ENCODE measurements around the gene SLC26A9. TPM values are rescaled to one million over a fixed set of nuclear protein-coding genes. Genes with fewer than 3 reads are reported as not detected.

Gene SLC26A9
- total RNA-seq, 1 experiment from 2014 or later = not detected

DNA sequence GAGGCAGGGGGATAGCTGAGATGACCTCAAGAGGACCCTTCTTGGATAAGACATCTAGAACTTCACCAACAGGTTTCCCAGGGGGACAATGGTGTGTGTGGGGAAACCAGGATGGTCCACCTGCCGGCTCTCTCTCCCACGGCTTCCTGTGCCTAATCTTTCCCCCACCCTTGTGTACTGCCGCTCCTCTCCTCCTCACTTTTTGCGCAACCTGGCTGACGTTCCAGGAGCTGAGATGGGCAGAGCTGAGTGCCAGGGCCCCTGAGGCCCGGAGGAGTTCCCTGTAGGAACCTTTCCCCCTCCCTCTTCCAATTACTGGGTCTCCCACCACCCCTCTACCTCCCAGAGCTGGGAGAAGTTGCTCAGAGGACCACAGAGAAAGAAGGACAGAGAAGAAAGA lies 6.9 kb downstream of the SLC26A9 start:
- intact Hi-C loops (cut with micrococcal nuclease; ENCODE audit: unreplicated experiment) = no loop called here
- no TSS peak for BruUV-seq (replicated peaks)
- no peak overlapping the region for H3K4me3 ChIP-seq (ENCODE audit: low read depth, low read length, poor library complexity, severe bottlenecking)

DNA sequence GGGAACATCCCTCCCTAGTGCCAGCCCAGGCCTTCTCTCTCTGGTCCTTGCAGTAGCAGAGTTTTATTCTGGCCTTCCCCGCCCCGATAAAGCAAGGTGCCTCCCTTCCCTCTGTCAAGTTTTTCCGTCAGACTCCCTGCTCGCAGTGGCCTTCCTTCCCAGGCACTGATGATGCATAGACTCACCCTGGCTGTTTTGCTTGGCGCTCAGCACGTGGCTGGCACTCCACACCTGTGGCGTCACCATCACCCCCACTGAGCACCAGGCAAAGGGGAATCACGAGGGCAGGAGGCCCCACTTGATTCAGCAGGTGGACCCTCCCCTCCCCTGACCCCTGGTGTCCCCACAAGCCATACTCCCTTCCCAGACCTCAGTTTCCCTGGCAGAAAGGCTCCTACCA lies 7.4 kb downstream of the SLC26A9 start:
- Histone ChIP-seq H3K4me3 (ENCODE audit: low read depth, low read length, poor library complexity, severe bottlenecking) (no peak overlapping the region), H3K9me3 (ENCODE audit: low read depth, low read length, poor library complexity, severe bottlenecking) (no peaks in the 10 kb centered on the region), H3K4me1 (ENCODE audit: insufficient read depth, low read length, poor library complexity, severe bottlenecking) (no peaks in the 10 kb centered on the region), H3K36me3 (ENCODE audit: insufficient read depth, low read length, poor library complexity, severe bottlenecking) (no peaks in the 10 kb centered on the region), H3K27ac (ENCODE audit: low read depth, low read length, poor library complexity, severe bottlenecking) (no peak overlapping the region), H3K27me3 (replicated peaks; ENCODE audit: insufficient read depth, low read depth, low read length, poor library complexity) (no peaks in the 10 kb centered on the region)
- ChIA-PET CTCF (no interaction called here), POLR2A (ENCODE audit: low non-redundant PET) (no interaction called here)
- intact Hi-C loops (cut with micrococcal nuclease; ENCODE audit: unreplicated experiment) = no loop called here
- BruUV-seq (replicated peaks) = no TSS peak
- no peak for DNase-seq (ENCODE audit: low spot score)
- no peak for TF ChIP-seq EZH2 (IDR thresholded peaks at IDR 0.05; ENCODE audit: borderline replicate concordance, low read depth, low read length, poor library complexity, severe bottlenecking)
- TF ChIP-seq, protein P1, sequence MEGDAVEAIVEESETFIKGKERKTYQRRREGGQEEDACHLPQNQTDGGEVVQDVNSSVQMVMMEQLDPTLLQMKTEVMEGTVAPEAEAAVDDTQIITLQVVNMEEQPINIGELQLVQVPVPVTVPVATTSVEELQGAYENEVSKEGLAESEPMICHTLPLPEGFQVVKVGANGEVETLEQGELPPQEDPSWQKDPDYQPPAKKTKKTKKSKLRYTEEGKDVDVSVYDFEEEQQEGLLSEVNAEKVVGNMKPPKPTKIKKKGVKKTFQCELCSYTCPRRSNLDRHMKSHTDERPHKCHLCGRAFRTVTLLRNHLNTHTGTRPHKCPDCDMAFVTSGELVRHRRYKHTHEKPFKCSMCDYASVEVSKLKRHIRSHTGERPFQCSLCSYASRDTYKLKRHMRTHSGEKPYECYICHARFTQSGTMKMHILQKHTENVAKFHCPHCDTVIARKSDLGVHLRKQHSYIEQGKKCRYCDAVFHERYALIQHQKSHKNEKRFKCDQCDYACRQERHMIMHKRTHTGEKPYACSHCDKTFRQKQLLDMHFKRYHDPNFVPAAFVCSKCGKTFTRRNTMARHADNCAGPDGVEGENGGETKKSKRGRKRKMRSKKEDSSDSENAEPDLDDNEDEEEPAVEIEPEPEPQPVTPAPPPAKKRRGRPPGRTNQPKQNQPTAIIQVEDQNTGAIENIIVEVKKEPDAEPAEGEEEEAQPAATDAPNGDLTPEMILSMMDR (conservative IDR thresholded peaks at IDR 0.05; ENCODE audit: low read depth, low read length) = no peak

More for the DNA sequence above, 6.9 kb downstream of the SLC26A9 start:
- CTCF ChIA-PET = no interaction called here
- Histone ChIP-seq H3K36me3 (ENCODE audit: insufficient read depth, low read length, poor library complexity, severe bottlenecking) (no peaks in the 10 kb centered on the region), H3K9me3 (ENCODE audit: low read depth, low read length, poor library complexity, severe bottlenecking) (no peaks in the 10 kb centered on the region), H3K4me1 (ENCODE audit: insufficient read depth, low read length, poor library complexity, severe bottlenecking) (no peaks in the 10 kb centered on the region), H3K27ac (ENCODE audit: low read depth, low read length, poor library complexity, severe bottlenecking) (no peak overlapping the region), H3K27me3 (replicated peaks; ENCODE audit: insufficient read depth, low read depth, low read length, poor library complexity) (no peaks in the 10 kb centered on the region)
- TF ChIP-seq EZH2 (IDR thresholded peaks at IDR 0.05; ENCODE audit: borderline replicate concordance, low read depth, low read length, poor library complexity, severe bottlenecking) = no peak
- TF ChIP-seq, protein P1 (conservative IDR thresholded peaks at IDR 0.05; ENCODE audit: low read depth, low read length) = no peak
- POLR2A ChIA-PET (ENCODE audit: low non-redundant PET) = no interaction called here
- no peak for DNase-seq (ENCODE audit: low spot score)

DNA sequence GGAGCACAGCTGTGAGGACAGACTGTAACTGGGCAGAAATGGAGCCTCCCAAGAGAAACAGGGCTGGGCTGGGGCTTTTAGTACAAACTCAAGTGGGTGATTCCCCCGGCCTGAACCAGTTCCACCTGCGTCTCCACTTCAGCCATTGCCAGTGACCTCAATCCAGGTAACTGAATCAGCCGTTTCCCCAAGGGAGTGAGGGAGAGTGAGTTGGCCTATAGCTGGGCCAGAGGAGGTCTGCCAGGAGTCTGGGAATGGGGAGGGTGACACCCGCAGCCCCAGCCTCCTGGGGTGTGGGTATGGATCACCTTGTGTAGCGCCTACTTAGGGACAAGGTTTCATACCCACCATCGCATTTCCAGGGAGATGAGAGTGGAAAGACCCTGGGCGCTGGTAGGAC lies 8.5 kb downstream of the SLC26A9 start:
- Histone ChIP-seq H3K27ac (ENCODE audit: low read depth, low read length, poor library complexity, severe bottlenecking) (no peak overlapping the region), H3K27me3 (replicated peaks; ENCODE audit: insufficient read depth, low read depth, low read length, poor library complexity) (no peaks in the 10 kb centered on the region), H3K36me3 (ENCODE audit: insufficient read depth, low read length, poor library complexity, severe bottlenecking) (no peaks in the 10 kb centered on the region), H3K4me3 (ENCODE audit: low read depth, low read length, poor library complexity, severe bottlenecking) (no peak overlapping the region), H3K4me1 (ENCODE audit: insufficient read depth, low read length, poor library complexity, severe bottlenecking) (no peaks in the 10 kb centered on the region), H3K9me3 (ENCODE audit: low read depth, low read length, poor library complexity, severe bottlenecking) (no peaks in the 10 kb centered on the region)
- no peak for TF ChIP-seq EZH2 (IDR thresholded peaks at IDR 0.05; ENCODE audit: borderline replicate concordance, low read depth, low read length, poor library complexity, severe bottlenecking)
- TF ChIP-seq, protein P1 (conservative IDR thresholded peaks at IDR 0.05; ENCODE audit: low read depth, low read length) = no peak
- POLR2A ChIA-PET (ENCODE audit: low non-redundant PET) = no interaction called here
- no peak for DNase-seq (ENCODE audit: low spot score)
- CTCF ChIA-PET = no interaction called here
- intact Hi-C loops (cut with micrococcal nuclease; ENCODE audit: unreplicated experiment) = no loop called here
- BruUV-seq (replicated peaks) = no TSS peak

Measured in A673 (cell line).